Effector CD8-positive, alpha-beta T cell (primary cell): ENCODE measurements around the gene TCP11X2.
A peak's percentile ranks its signal among the peaks of the same experiment; 100 is the strongest.
"Not testable (repeated sequence)": the region's sequence is repeated elsewhere in the genome, so short reads cannot be mapped to it uniquely, and the experiment has no call there.

Experiments
- DNase-seq: peaks from one replicate; lab custom pipeline; 2025; lab: John Stamatoyannopoulos, UW
- total RNA-seq, 4 experiments: gene quantifications; one replicate each; lab custom pipeline; 2026; lab: John Stamatoyannopoulos, UW

TCP11X2 gene
- total RNA-seq = 0 reads per million in 4 experiments

GRCh38 chrX:102471762-102472220 is at the start of gene TCP11X2:
Gene TCP11X2, minus strand, starts transcription at chrX:102471812.
- not testable (repeated sequence) for DNase-seq

- no peak for DNase-seq
Observed at GRCh38 chrX:102517326-102517725, 45.7 kb upstream of the TCP11X2 start.

- peak; percentile 30 for DNase-seq
Observed at GRCh38 chrX:102515975-102516941, 44.6 kb upstream of the TCP11X2 start, which contains the start of gene TMSB15A. Gene TMSB15A, minus strand, starts transcription at chrX:102516739.

GRCh38 chrX:102514536-102514935 is 42.9 kb upstream of the TCP11X2 start:
- DNase-seq = no peak

DNA sequence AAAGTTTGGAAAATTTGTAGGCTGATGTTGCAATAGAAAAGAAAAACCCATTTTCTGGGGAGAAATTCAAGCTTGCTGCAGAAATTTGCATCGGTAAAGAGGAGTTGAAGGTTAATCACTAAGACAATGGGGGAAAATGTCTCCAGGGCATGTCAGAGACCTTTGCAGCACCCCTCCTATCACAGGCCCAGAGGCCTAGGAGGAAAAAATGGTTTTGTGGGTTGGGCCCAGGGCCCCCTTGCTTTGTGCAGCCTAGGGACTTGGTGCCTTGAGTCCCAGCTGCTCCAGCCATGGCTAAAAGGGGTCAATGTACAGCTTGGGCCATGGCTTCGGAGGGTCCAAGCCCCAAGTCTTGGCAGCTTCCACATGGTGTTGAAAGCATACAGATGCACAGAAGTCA is 27.1 kb upstream of the TCP11X2 start:
- no peak for DNase-seq

GRCh38 chrX:102491766-102492165 is 20.2 kb upstream of the TCP11X2 start:
- no peak for DNase-seq

- DNase-seq = not testable (repeated sequence)
Observed at GRCh38 chrX:102478765-102479164, 7.2 kb upstream of the TCP11X2 start.

GRCh38 chrX:102470215-102470614 is 1.4 kb downstream of the TCP11X2 start:
- not testable (repeated sequence) for DNase-seq

GRCh38 chrX:102458615-102459014 is 13.0 kb downstream of the TCP11X2 start:
- not testable (repeated sequence) for DNase-seq

DNA sequence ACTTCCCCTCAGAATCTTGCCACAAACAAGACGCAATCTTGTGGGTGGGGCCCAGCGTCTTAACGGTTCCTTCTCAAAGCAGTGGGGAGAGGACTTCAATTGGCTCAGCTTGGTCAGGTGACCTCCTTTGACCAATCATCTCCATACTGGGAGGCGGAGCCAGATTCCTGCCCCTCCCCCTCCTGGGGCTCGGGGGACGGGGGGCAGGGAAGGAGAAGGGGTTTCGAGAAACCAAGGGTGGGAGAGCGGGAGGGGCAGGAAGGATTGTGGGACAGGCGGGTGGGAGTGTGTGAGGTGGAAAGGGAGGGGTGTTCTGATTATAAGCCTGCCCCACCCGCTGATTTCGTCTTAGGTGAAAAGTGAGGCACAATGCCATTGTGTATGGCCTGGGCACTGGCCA is 31.7 kb downstream of the TCP11X2 start, which contains the start of gene NXF2B:
TSS of gene NXF2B (minus strand) at position 101 of the 400 bp plus-strand sequence. CDS start 59,972 bp downstream, outside the sequence.
- not testable (repeated sequence) for DNase-seq

- DNase-seq = not testable (repeated sequence)
Observed at GRCh38 chrX:102414493-102414892, 57.1 kb downstream of the TCP11X2 start.
